Astrocyte (in vitro differentiated cells and primary cell): ENCODE data around the gene TNFRSF25. TPM values are rescaled to one million over a fixed set of nuclear protein-coding genes. Genes with fewer than 3 reads are reported as not detected.

Source experiments
- DNase-seq: peaks from one replicate; pipeline ENCODE4 v3.0.0-alpha.2; 2010; ENCODE audit warnings: low read depth
- FAIRE-seq: peaks from 2 replicates; lab custom pipeline; 2011; peaks lifted over from hg19 to GRCh38; lab: Jason Lieb, UNC
- H2AFZ ChIP-seq: 2 replicates; pipeline ENCODE4 v1.6.0; 2012; ENCODE audit warnings: low read depth, low read length, inconsistent platforms
- H3K27ac ChIP-seq: 2 replicates; pipeline ENCODE4 v1.5.1; 2011; ENCODE audit warnings: low read depth, low read length, inconsistent platforms
- H3K27me3 ChIP-seq: 2 replicates; pipeline ENCODE4 v1.6.0; 2011; ENCODE audit warnings: low read length, inconsistent platforms; ENCODE audit not compliant: insufficient read depth
- H3K36me3 ChIP-seq: 2 replicates; pipeline ENCODE4 v1.5.1; 2011; ENCODE audit warnings: low read length, inconsistent platforms; ENCODE audit not compliant: insufficient read depth
- H3K4me1 ChIP-seq: 2 replicates; pipeline ENCODE4 v1.5.1; 2011; ENCODE audit warnings: low read length, inconsistent platforms; ENCODE audit not compliant: insufficient read depth
- H3K4me2 ChIP-seq: 2 replicates; pipeline ENCODE4 v1.6.0; 2012; ENCODE audit warnings: low read length, inconsistent platforms
- H3K4me3 ChIP-seq: 2 replicates; pipeline ENCODE4 v1.5.1; 2011; ENCODE audit warnings: low read depth, mild to moderate bottlenecking, low read length, inconsistent platforms; ENCODE audit not compliant: insufficient read depth
- H3K79me2 ChIP-seq: 2 replicates; pipeline ENCODE4 v1.6.0; 2012; ENCODE audit warnings: mild to moderate bottlenecking, low read length, inconsistent platforms; ENCODE audit not compliant: insufficient read depth
- H3K9ac ChIP-seq: 2 replicates; pipeline ENCODE4 v1.6.0; 2012; ENCODE audit warnings: mild to moderate bottlenecking, low read length, inconsistent platforms
- H3K9me3 ChIP-seq: 2 replicates; pipeline ENCODE4 v1.5.1; 2012; ENCODE audit warnings: low read depth, mild to moderate bottlenecking, low read length, inconsistent platforms; ENCODE audit not compliant: insufficient read depth
- H4K20me1 ChIP-seq: 2 replicates; pipeline ENCODE4 v1.6.0; 2012; ENCODE audit warnings: low read length, inconsistent platforms; ENCODE audit not compliant: insufficient read depth
- H3K27ac Mint-ChIP-seq: one replicate; pipeline ENCODE4 v1.8.0; 2021; ENCODE audit warnings: mild to moderate bottlenecking, mixed read lengths; ENCODE audit not compliant: unreplicated experiment
- H3K27me3 Mint-ChIP-seq: one replicate; pipeline ENCODE4 v1.8.0; 2021; ENCODE audit warnings: low read depth, mixed read lengths; ENCODE audit not compliant: unreplicated experiment
- H3K36me3 Mint-ChIP-seq: one replicate; pipeline ENCODE4 v1.8.0; 2021; ENCODE audit warnings: low read depth, mixed read lengths; ENCODE audit not compliant: unreplicated experiment
- H3K4me1 Mint-ChIP-seq: one replicate; pipeline ENCODE4 v1.8.0; 2021; ENCODE audit warnings: low read depth, mixed read lengths; ENCODE audit not compliant: unreplicated experiment
- H3K4me3 Mint-ChIP-seq: one replicate; pipeline ENCODE4 v1.8.0; 2021; ENCODE audit warnings: mild to moderate bottlenecking, moderate library complexity, mixed read lengths; ENCODE audit not compliant: unreplicated experiment
- H3K9me3 Mint-ChIP-seq: one replicate; pipeline ENCODE4 v1.8.0; 2021; ENCODE audit warnings: mild to moderate bottlenecking, mixed read lengths; ENCODE audit not compliant: unreplicated experiment
- CTCF ChIP-seq: IDR thresholded peaks from 2 replicates; pipeline ENCODE4 v1.5.1; 2011; ENCODE audit warnings: low read depth, mild to moderate bottlenecking, inconsistent platforms, low read length, moderate library complexity; ENCODE audit not compliant: insufficient read depth
- EZH2 ChIP-seq: IDR thresholded peaks from 2 replicates; pipeline ENCODE4 v1.6.1; 2012; ENCODE audit warnings: mild to moderate bottlenecking, low read length, inconsistent platforms; ENCODE audit not compliant: insufficient read depth
- total RNA-seq: library from RNA; stranded (reverse); gene quantifications from 2 replicates; pipeline ENCODE4 v1.2.1, GENCODE V29; 2021

Gene TNFRSF25
- total RNA-seq, 1 donor from 2014 or later: 18.8 TPM

GRCh38 chr1:6460301-6461050, 5.5 kb downstream of the TNFRSF25 start:
- peaks cover 9% of the 10 kb centered on the region for H3K27me3 ChIP-seq
- no peak overlapping the region for H3K4me3 ChIP-seq
- Mint-ChIP-seq H3K4me3 (no peak overlapping the region), H3K4me1 (no peaks in the 10 kb centered on the region), H3K27ac (peak overlapping the region; percentile 34), H3K36me3 (peaks cover 16% of the 10 kb centered on the region), H3K9me3 (peaks cover 5% of the 10 kb centered on the region), H3K27me3 (peaks cover 9% of the 10 kb centered on the region)
- no peak overlapping the region for H3K4me2 ChIP-seq
- peaks cover 3% of the 10 kb centered on the region for H3K36me3 ChIP-seq
- no peaks in the 10 kb centered on the region for H3K9me3 ChIP-seq
- H4K20me1 ChIP-seq: peaks cover 38% of the 10 kb centered on the region
- no peaks in the 10 kb centered on the region for H3K4me1 ChIP-seq
- no peaks in the 10 kb centered on the region for H3K79me2 ChIP-seq
- H3K27ac ChIP-seq: no peak overlapping the region
- no peak for TF ChIP-seq EZH2
- no peak for TF ChIP-seq CTCF
- DNase-seq (no peak), FAIRE-seq (no peak)
- H2AFZ ChIP-seq: no peak overlapping the region
- no peak overlapping the region for H3K9ac ChIP-seq

- Mint-ChIP-seq H3K27me3 (peaks cover 9% of the 10 kb centered on the region), H3K9me3 (peaks cover 5% of the 10 kb centered on the region), H3K4me1 (no peaks in the 10 kb centered on the region), H3K4me3 (no peak overlapping the region), H3K36me3 (peaks cover 16% of the 10 kb centered on the region), H3K27ac (no peak overlapping the region)
- Histone ChIP-seq H4K20me1 (peaks cover 37% of the 10 kb centered on the region), H3K79me2 (no peaks in the 10 kb centered on the region), H3K9ac (no peak overlapping the region), H3K36me3 (peaks cover 3% of the 10 kb centered on the region), H3K4me2 (no peak overlapping the region), H3K4me1 (no peaks in the 10 kb centered on the region), H3K27me3 (peaks cover 9% of the 10 kb centered on the region), H2AFZ (no peak overlapping the region), H3K4me3 (no peak overlapping the region), H3K9me3 (no peaks in the 10 kb centered on the region), H3K27ac (no peak overlapping the region)
- DNase-seq (no peak), FAIRE-seq (no peak)
- TF ChIP-seq CTCF (no peak), EZH2 (no peak)
Observed at GRCh38 chr1:6459850-6460265, 6.1 kb downstream of the TNFRSF25 start.
